GM12878 (cell line): Measurements from ENCODE around the gene VWA3B.

Experiments used
- CREB1 ChIP-seq: IDR thresholded peaks from 2 replicates; pipeline ENCODE4 v1.6.1; 2012; ENCODE audit warnings: low read depth, mild to moderate bottlenecking, inconsistent platforms
- CTCF ChIP-seq, 3 experiments: IDR thresholded peaks in 2 of 3; conservative IDR thresholded peaks in 1 of 3; 2 replicates each; pipeline ENCODE4 v1.5.1; 2011; ENCODE audit warnings: low read depth in 3 of 3, low read length in 3 of 3, mild to moderate bottlenecking in 3 of 3, control low read depth in 2 of 3, moderate library complexity in 2 of 3, inconsistent platforms in 1 of 3, mixed read lengths in 1 of 3; ENCODE audit not compliant: control insufficient read depth in 2 of 3, insufficient read depth in 1 of 3; ENCODE audit errors: extremely low read depth in 1 of 3
- JUNB ChIP-seq: IDR thresholded peaks from 2 replicates; pipeline ENCODE4 v1.6.1; 2016; ENCODE audit warnings: antibody characterized with exemption, mild to moderate bottlenecking
- NFXL1 ChIP-seq: fragments of 450-650 bp; IDR thresholded peaks from 2 replicates; pipeline ENCODE4 v1.6.1; 2017; ENCODE audit warnings: antibody characterized with exemption, mild to moderate bottlenecking, borderline replicate concordance
- POLR2A ChIP-seq: IDR thresholded peaks from 2 replicates; pipeline ENCODE4 v1.6.1; 2011; ENCODE audit warnings: low read depth, mild to moderate bottlenecking, low read length
- POLR2AphosphoS2 ChIP-seq: IDR thresholded peaks from 2 replicates; pipeline ENCODE4 v1.6.1; 2011; ENCODE audit warnings: low read depth, mild to moderate bottlenecking, low read length, improper control_type of control experiment, moderate library complexity
- POLR2AphosphoS5 ChIP-seq: IDR thresholded peaks from 2 replicates; pipeline ENCODE4 v1.6.1; 2011; ENCODE audit warnings: mild to moderate bottlenecking, low read length, inconsistent platforms
- RAD21 ChIP-seq: IDR thresholded peaks from 2 replicates; pipeline ENCODE4 v1.6.1; 2011; ENCODE audit warnings: mild to moderate bottlenecking, low read depth, low read length, moderate library complexity; ENCODE audit not compliant: insufficient read depth
- RBBP5 ChIP-seq: fragments of 200-600 bp; sonication (generic); conservative IDR thresholded peaks from 2 replicates; pipeline ENCODE4 v1.6.1; 2016
- RUNX3 ChIP-seq: IDR thresholded peaks from 2 replicates; pipeline ENCODE4 v1.6.1; 2012; ENCODE audit warnings: low read length, inconsistent platforms
- USF1 ChIP-seq: IDR thresholded peaks from 2 replicates; pipeline ENCODE4 v1.6.1; 2011; ENCODE audit warnings: borderline replicate concordance, low read depth, mild to moderate bottlenecking, moderate library complexity, mixed read lengths, low read length; ENCODE audit not compliant: insufficient read depth; ENCODE audit errors: extremely low read length
- USF2 ChIP-seq: IDR thresholded peaks from 2 replicates; pipeline ENCODE4 v1.6.1; 2011; ENCODE audit warnings: low read depth, low read length, improper control_type of control experiment, borderline replicate concordance
- TF ChIP-seq, protein P1 (sequence below): fragments of 450-650 bp; IDR thresholded peaks from 2 replicates; pipeline ENCODE4 v1.6.1; 2017; ENCODE audit warnings: mild to moderate bottlenecking

DNA sequence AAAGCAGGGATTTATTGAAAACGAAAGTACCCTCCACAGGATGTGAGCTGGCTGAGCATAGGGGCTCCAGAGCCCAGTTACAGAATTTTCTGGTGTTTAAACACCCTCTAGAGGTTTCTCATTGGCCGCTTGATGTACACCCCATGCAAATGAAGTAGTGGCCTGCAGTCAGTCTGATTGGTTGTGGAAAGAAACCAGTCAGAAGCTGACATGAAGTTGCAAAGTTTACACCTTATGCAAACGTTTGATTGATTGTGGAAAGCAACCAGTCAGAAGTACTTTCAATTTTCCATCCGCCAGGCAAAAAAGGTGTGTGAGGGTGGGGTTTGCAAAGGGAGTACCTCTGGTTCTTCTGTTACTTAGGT, 62.3 kb downstream of the VWA3B start:
- no peak for TF ChIP-seq CTCF (IDR thresholded peaks at IDR 0.05 in 2 of 3, conservative IDR thresholded peaks at IDR 0.05 in 1 of 3; ENCODE audit: control insufficient read depth in 2 of 3, extremely low read depth in 1 of 3, insufficient read depth in 1 of 3, low read depth in 3 of 3, low read length in 3 of 3)
- TF ChIP-seq POLR2A = no peak
- no peak for TF ChIP-seq JUNB
- TF ChIP-seq NFXL1 = no peak
- TF ChIP-seq RUNX3 = no peak
- no peak for TF ChIP-seq USF1
- no peak for TF ChIP-seq POLR2AphosphoS5
- no peak for TF ChIP-seq RBBP5
- TF ChIP-seq RAD21 = no peak
- TF ChIP-seq USF2 = no peak
- TF ChIP-seq, protein P1, sequence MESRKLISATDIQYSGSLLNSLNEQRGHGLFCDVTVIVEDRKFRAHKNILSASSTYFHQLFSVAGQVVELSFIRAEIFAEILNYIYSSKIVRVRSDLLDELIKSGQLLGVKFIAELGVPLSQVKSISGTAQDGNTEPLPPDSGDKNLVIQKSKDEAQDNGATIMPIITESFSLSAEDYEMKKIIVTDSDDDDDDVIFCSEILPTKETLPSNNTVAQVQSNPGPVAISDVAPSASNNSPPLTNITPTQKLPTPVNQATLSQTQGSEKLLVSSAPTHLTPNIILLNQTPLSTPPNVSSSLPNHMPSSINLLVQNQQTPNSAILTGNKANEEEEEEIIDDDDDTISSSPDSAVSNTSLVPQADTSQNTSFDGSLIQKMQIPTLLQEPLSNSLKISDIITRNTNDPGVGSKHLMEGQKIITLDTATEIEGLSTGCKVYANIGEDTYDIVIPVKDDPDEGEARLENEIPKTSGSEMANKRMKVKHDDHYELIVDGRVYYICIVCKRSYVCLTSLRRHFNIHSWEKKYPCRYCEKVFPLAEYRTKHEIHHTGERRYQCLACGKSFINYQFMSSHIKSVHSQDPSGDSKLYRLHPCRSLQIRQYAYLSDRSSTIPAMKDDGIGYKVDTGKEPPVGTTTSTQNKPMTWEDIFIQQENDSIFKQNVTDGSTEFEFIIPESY = no peak
- TF ChIP-seq CREB1 = no peak
- no peak for TF ChIP-seq POLR2AphosphoS2
